ENCODE results near the gene WTIP.

DNA sequence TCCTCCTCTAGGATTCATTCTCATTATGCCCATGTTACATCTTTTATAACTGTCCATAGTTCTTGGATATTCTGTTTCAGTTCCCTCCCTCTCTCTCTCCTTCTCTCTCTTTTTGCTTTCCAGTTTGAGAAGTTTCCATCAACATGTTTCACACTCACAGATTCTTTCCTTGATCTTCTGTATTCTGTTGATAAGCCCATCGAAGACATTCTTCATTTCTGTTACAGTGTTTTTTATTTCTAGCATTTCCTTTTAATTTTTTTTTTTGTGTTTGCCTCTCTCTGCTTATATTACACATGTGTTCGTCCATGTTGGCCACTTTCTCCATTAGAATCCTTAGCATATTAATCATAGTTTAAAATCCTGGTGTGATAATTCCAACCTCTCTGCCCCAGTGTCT is 68.3 kb downstream of the WTIP start:
- TF ChIP-seq, protein P1, sequence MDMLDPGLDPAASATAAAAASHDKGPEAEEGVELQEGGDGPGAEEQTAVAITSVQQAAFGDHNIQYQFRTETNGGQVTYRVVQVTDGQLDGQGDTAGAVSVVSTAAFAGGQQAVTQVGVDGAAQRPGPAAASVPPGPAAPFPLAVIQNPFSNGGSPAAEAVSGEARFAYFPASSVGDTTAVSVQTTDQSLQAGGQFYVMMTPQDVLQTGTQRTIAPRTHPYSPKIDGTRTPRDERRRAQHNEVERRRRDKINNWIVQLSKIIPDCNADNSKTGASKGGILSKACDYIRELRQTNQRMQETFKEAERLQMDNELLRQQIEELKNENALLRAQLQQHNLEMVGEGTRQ (IDR thresholded peaks at IDR 0.05; ENCODE audit: low read depth, low read length): no peak
- TF ChIP-seq MXI1 (IDR thresholded peaks at IDR 0.05; ENCODE audit: borderline replicate concordance, low read depth, low read length) (no peak), POLR2A (IDR thresholded peaks at IDR 0.05; ENCODE audit: low read depth, low read length) (no peak), CEBPB (IDR thresholded peaks at IDR 0.05; ENCODE audit: low read depth, low read length) (no peak), RAD21 (IDR thresholded peaks at IDR 0.05; ENCODE audit: low read length) (no peak), FOS (IDR thresholded peaks at IDR 0.05; ENCODE audit: low read depth, low read length) (no peak), CHD1 (IDR thresholded peaks at IDR 0.05; ENCODE audit: low read depth, low read length) (no peak), MAFK (IDR thresholded peaks at IDR 0.05; ENCODE audit: low read depth, low read length) (no peak), RFX5 (IDR thresholded peaks at IDR 0.05; ENCODE audit: low read depth, low read length) (no peak), MAZ (IDR thresholded peaks at IDR 0.05; ENCODE audit: borderline replicate concordance, low read depth, low read length) (no peak), SMC3 (IDR thresholded peaks at IDR 0.05; ENCODE audit: low read depth, low read length) (no peak), RCOR1 (IDR thresholded peaks at IDR 0.05; ENCODE audit: insufficient replicate concordance, low read length) (no peak)
- TF ChIP-seq, protein P2, sequence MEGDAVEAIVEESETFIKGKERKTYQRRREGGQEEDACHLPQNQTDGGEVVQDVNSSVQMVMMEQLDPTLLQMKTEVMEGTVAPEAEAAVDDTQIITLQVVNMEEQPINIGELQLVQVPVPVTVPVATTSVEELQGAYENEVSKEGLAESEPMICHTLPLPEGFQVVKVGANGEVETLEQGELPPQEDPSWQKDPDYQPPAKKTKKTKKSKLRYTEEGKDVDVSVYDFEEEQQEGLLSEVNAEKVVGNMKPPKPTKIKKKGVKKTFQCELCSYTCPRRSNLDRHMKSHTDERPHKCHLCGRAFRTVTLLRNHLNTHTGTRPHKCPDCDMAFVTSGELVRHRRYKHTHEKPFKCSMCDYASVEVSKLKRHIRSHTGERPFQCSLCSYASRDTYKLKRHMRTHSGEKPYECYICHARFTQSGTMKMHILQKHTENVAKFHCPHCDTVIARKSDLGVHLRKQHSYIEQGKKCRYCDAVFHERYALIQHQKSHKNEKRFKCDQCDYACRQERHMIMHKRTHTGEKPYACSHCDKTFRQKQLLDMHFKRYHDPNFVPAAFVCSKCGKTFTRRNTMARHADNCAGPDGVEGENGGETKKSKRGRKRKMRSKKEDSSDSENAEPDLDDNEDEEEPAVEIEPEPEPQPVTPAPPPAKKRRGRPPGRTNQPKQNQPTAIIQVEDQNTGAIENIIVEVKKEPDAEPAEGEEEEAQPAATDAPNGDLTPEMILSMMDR (conservative IDR thresholded peaks at IDR 0.05; ENCODE audit: low read depth, low read length): no peak
- TF ChIP-seq, protein P3, sequence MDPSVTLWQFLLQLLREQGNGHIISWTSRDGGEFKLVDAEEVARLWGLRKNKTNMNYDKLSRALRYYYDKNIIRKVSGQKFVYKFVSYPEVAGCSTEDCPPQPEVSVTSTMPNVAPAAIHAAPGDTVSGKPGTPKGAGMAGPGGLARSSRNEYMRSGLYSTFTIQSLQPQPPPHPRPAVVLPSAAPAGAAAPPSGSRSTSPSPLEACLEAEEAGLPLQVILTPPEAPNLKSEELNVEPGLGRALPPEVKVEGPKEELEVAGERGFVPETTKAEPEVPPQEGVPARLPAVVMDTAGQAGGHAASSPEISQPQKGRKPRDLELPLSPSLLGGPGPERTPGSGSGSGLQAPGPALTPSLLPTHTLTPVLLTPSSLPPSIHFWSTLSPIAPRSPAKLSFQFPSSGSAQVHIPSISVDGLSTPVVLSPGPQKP (IDR thresholded peaks at IDR 0.05; ENCODE audit: borderline replicate concordance, low read depth, low read length): no peak
